ENCODE results near the gene WDPCP. TPM values are rescaled to one million over a fixed set of nuclear protein-coding genes. Genes with fewer than 3 reads are reported as not detected.

Gene WDPCP
- total and polyA plus RNA-seq, 2 of the 8 experiments (the other 6 are each of a cell fraction or from before 2014, with no cell fraction given) = 9.3 to 25.8 TPM

DNA sequence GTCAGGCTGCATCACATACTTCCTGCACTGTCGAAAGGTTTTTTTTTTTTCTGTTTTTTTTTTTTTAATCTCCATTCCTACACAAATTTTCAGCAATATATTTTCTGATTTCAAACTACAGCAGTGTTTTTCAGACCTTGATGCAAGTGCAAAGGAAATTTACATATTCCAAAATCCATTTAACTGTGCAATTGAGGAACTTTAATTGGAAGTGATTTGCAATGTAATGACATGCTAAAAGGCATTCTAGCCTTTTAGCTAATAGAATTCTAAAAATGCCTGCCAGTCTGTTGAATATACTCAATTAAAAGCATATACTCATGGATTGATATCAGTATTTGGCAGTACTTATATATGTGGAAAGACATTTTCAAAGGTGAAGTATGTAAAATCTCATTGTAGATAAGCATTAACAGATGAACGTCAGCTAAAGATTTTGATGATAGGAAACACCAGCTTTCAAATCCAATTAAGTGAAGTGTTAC is 327.1 kb downstream of the WDPCP start:
- H3K4me2 ChIP-seq (ENCODE audit: insufficient read depth in 1 of 2, low read depth in 2 of 2, low read length in 2 of 2) = no peak overlapping the region
- no peak overlapping the region for H3K27ac ChIP-seq (ENCODE audit: low read depth, low read length)
- no peak overlapping the region for H2BK120ac ChIP-seq (replicated peaks; ENCODE audit: low read depth, low read length)
- POLR2A ChIA-PET (ENCODE audit: partially characterized antibody) = interaction anchor here (0.6 kb wide), 1 partner anchor 605 kb away, joined by 3 read pairs; no protein-coding TSS in a partner anchor
- H3K4me1 ChIP-seq (replicated peaks in 1 of 4; ENCODE audit: control insufficient read depth in 3 of 4, insufficient read depth in 4 of 4, low read length in 3 of 4) = peaks cover 0 to 3% (median 0%) of the 10 kb centered on the region in 4 experiments; a peak in 2 of 7 replicates
- H3K4ac ChIP-seq (replicated peaks; ENCODE audit: insufficient read length, low read depth, low read length) = no peak overlapping the region
- FAIRE-seq (no peak), DNase-seq (ENCODE audit: low read depth in 1 of 2, low spot score in 2 of 2) (no peak)
- no peak overlapping the region for H3K56ac ChIP-seq (replicated peaks; ENCODE audit: insufficient read length, low read depth, low read length)
- no peak overlapping the region for H4K5ac ChIP-seq (ENCODE audit: insufficient read length, low read depth, low read length)
- no peaks in the 10 kb centered on the region for H4K20me1 ChIP-seq (replicated peaks in 1 of 2; ENCODE audit: control insufficient read depth in 1 of 2, insufficient read depth in 2 of 2, low read length in 2 of 2)
- H3K23ac ChIP-seq (ENCODE audit: insufficient read length) = no peak overlapping the region
- no peak overlapping the region for H3K9ac ChIP-seq (replicated peaks in 1 of 4; ENCODE audit: extremely low read depth in 1 of 4, low read depth in 3 of 4, low read length in 3 of 4)
- no peak overlapping the region for H4K91ac ChIP-seq (replicated peaks; ENCODE audit: insufficient read length, low read length)
- no peaks in the 10 kb centered on the region for H3K79me1 ChIP-seq (ENCODE audit: low read depth, low read length)
- CTCF ChIA-PET (ENCODE audit: partially characterized antibody) = interaction anchor here (1.2 kb wide), 1 partner anchor 15 kb away, joined by 3 read pairs; no protein-coding TSS in a partner anchor
- H3K79me2 ChIP-seq (ENCODE audit: control insufficient read depth in 1 of 2, insufficient read depth in 2 of 2, low read length in 2 of 2) = no peaks in the 10 kb centered on the region
- no peak overlapping the region for H2BK12ac ChIP-seq (ENCODE audit: low read depth, low read length)
- no peak overlapping the region for H2AFZ ChIP-seq (ENCODE audit: low read length)
- H3K23me2 ChIP-seq (ENCODE audit: low read depth, low read length) = no peaks in the 10 kb centered on the region
- H3K9me3 ChIP-seq (ENCODE audit: insufficient read depth in 2 of 2, low read depth in 1 of 2, low read length in 1 of 2) = no peaks in the 10 kb centered on the region
- H2BK20ac ChIP-seq (ENCODE audit: low read length) = no peak overlapping the region
- H4K8ac ChIP-seq (ENCODE audit: extremely low read depth, insufficient read depth, low read length) = no peak overlapping the region
- H3K18ac ChIP-seq (ENCODE audit: extremely low read depth, low read length) = no peak overlapping the region
- no peak overlapping the region for H3K14ac ChIP-seq (ENCODE audit: insufficient read length)
- no peaks in the 10 kb centered on the region for H3K27me3 ChIP-seq (replicated peaks in 1 of 4; ENCODE audit: control insufficient read depth in 3 of 4, extremely low read depth in 1 of 4, insufficient read depth in 3 of 4, low read length in 3 of 4)
- H3K36me3 ChIP-seq (ENCODE audit: control insufficient read depth in 2 of 4, insufficient read depth in 4 of 4, low read length in 3 of 4) = no peaks in the 10 kb centered on the region
- WGBS, 2 experiments (ENCODE audit: extremely low coverage in 1 of 2, insufficient coverage in 1 of 2, insufficient read length in 1 of 2, insufficient replicate concordance in 2 of 2, low coverage in 1 of 2, low lambda C conversion rate in 2 of 2, missing lambda C conversion rate in 1 of 2) = 76% methylated on average over 2 of the region's 2 CpGs; no CpG with 5 or more reads in 1 of the 2 experiments
- H2AK5ac ChIP-seq (ENCODE audit: low read depth, low read length) = no peak overlapping the region
- H2BK15ac ChIP-seq (ENCODE audit: low read length) = no peak overlapping the region
- H2BK5ac ChIP-seq (ENCODE audit: low read depth, low read length) = no peak overlapping the region
- H3K4me3 ChIP-seq (ENCODE audit: extremely low read depth in 1 of 4, insufficient read depth in 2 of 4, low read depth in 3 of 4, low read length in 4 of 4) = no peak overlapping the region
- TF ChIP-seq SUZ12 (IDR thresholded peaks at IDR 0.05; ENCODE audit: low read length) = no peak
- no peak for TF ChIP-seq RFX5 (IDR thresholded peaks at IDR 0.05; ENCODE audit: borderline replicate concordance, low read depth, low read length)
- no peak for TF ChIP-seq CBX5 (IDR thresholded peaks at IDR 0.05; ENCODE audit: low read depth, low read length)
- no peak for TF ChIP-seq NRF1 (IDR thresholded peaks at IDR 0.05; ENCODE audit: low read depth, low read length)
- TF ChIP-seq, protein P1, sequence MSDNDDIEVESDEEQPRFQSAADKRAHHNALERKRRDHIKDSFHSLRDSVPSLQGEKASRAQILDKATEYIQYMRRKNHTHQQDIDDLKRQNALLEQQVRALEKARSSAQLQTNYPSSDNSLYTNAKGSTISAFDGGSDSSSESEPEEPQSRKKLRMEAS (IDR thresholded peaks at IDR 0.05) = no peak
- no peak for TF ChIP-seq GTF2F1 (IDR thresholded peaks at IDR 0.05; ENCODE audit: borderline replicate concordance, low read depth, low read length)
- no peak for TF ChIP-seq JUND (IDR thresholded peaks at IDR 0.05; ENCODE audit: low read length)
- no peak for TF ChIP-seq GABPA (IDR thresholded peaks at IDR 0.05; ENCODE audit: borderline replicate concordance, insufficient read depth, low read length)
- no peak for TF ChIP-seq FOSL1 (IDR thresholded peaks at IDR 0.05; ENCODE audit: insufficient read depth, low read depth, low read length)
- no peak for TF ChIP-seq MAFK (IDR thresholded peaks at IDR 0.05; ENCODE audit: low read depth, low read length)
- TF ChIP-seq KDM5A (IDR thresholded peaks at IDR 0.05; ENCODE audit: low read length) = no peak
- no peak for TF ChIP-seq EGR1 (IDR thresholded peaks at IDR 0.05; ENCODE audit: borderline replicate concordance, low read depth, low read length)
- no peak for TF ChIP-seq CBX8 (IDR thresholded peaks at IDR 0.05; ENCODE audit: borderline replicate concordance, low read depth, low read length)
- TF ChIP-seq TEAD4 (IDR thresholded peaks at IDR 0.05; ENCODE audit: low read depth, low read length) = no peak
